GM21447 (cell line): ENCODE results near the gene AMPH.
"Not testable (repeated sequence)": the region's sequence is repeated elsewhere in the genome, so short reads cannot be mapped to it uniquely, and the experiment has no call there.

ENCODE experiments used
- ATAC-seq: cut with Tn5 transposase; IDR thresholded peaks from one replicate; pipeline ENCODE4 v1.9.1; 2021; ENCODE audit not compliant: unreplicated experiment

AMPH gene

DNA sequence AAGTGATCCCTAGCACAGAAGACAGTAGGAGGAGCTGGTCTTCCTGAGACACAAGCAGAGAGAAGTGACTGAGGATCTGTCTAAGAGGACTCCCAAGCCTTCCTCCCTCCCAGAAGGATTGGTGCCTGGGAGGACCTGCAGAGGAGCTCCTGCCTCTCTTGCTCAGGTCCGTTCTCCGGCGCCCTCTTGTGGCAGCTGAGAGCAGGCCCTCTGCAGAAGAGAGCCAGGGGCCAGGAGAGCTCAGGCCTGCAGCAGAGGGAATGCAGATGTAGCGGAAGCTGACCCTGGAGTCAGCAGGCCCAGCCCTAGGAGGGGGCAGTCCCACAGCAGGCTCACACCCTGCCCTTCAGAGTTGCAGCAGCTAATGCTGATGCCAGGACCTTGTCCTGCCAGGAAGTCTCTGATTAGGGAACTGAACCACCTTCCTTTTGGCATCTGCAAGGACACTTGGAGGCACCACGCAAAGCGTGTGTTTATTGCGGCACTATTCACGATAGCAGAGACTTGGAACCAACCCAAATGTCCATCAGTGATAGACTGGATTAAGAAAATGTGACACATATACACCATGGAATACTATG, 276.8 kb downstream of the AMPH start:
- not testable (repeated sequence) for ATAC-seq

GRCh38 chr7:38353431-38353881, 277.7 kb downstream of the AMPH start:
- not testable (repeated sequence) for ATAC-seq

DNA sequence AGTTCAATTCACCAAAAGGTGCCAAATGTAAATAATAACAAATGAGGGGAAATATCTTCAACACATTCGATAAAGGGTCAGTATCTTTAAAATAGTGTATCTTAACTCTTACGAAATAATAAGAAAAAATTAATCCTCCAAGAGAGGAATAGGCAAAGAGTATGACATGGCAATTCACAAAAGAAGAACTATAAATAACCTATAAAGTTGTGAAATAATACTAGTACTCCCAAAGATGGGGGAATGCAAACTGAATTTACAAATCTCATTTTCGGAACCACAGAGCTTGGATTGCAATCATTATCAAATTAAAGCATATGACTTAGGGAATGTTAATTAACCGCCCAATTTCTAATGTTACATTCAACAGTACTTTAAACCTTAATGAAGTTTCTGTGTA, 279.6 kb downstream of the AMPH start:
- ATAC-seq, result no peak

DNA sequence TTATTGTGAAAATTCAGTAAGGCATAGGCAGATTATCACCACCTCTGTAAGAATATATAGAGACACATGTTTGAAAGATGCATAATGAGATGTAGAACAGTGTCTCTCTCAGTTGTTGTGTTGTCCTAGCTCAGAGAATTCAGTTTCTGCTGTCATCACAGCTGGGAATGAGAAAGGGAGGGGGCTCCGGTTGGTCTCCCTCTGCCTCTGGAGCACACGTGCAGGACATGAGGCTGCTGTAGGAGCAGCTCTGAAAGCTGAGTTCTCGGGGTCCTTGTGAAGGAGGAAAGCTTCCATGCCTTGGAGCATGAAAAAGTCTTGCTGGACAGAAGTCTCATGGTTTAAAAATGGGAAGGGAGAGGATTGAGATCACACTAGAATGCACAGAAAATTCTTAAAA, 280.4 kb downstream of the AMPH start:
- not testable (repeated sequence) for ATAC-seq

GRCh38 chr7:38349869-38350583, 281.1 kb downstream of the AMPH start:
- ATAC-seq, result peak; percentile 79

GRCh38 chr7:38349126-38349795, 281.9 kb downstream of the AMPH start:
- peak; percentile 33 for ATAC-seq

DNA sequence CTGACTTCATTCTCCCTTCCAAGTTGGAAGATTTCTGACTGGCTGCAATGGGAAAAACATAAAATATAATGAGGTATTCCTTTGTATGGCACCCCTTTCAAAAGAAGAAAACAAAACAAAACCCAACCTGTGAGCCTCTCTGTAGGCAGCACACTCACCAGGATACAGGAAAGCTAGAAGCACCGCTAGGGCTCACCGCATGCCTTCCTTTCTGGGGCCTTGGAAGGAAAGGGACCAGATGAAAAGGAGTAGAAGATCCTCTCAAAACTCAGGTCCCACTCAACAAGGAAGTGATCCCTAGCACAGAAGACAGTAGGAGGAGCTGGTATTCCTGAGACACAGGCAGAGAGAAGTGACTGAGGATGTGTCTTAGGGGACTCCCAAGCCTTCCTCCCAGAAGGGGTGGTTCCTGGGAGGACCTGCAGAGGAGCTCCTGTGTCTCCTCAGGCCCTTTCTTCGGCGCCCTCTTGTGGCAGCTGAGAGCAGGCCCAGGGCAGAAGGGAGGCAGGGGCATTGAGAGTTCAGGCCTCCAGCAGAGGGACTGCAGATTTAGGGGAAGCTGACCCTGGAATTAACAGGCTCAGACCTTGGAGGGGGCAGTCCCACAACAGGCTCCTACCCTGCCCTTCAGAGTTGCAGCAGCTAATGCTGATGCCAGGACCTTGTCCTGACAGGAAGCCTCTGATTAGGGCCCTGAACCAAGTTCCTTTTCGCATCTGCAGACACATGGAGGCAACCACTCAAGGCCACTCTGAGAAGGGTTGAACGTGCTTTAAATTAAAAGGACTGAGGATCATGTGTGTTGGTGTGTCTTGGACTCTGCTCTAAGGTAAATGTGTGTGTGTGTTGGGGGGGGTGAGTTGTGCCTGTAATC, 285.6 kb downstream of the AMPH start:
- ATAC-seq, result peak; percentile 37

- peak; percentile 46 for ATAC-seq
Measured at GRCh38 chr7:38344741-38345140, 286.4 kb downstream of the AMPH start.

GRCh38 chr7:38342135-38342534, 289.0 kb downstream of the AMPH start:
- not testable (repeated sequence) for ATAC-seq

GRCh38 chr7:38341172-38341705, 289.9 kb downstream of the AMPH start:
- peak; percentile 41 for ATAC-seq

GRCh38 chr7:38339953-38340819, 291.0 kb downstream of the AMPH start:
- ATAC-seq, result no peak

DNA sequence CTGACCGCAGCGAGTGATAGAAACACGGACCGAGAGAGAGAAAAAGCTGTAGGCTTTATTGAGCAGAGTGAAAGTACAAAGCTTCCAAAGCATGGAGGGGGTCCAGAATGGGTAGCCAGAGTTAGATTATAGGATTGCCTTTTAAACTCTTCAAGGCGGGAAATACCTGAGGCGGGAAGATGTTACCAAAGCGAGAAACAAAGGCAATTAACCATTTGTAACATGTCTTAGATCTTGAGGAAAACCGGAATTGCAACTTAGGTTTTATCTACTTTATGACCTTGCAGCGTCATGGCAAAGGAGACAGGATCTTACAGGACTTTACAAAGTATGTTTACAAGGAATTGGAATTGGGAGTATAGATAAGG, 295.0 kb downstream of the AMPH start:
- not testable (repeated sequence) for ATAC-seq

DNA sequence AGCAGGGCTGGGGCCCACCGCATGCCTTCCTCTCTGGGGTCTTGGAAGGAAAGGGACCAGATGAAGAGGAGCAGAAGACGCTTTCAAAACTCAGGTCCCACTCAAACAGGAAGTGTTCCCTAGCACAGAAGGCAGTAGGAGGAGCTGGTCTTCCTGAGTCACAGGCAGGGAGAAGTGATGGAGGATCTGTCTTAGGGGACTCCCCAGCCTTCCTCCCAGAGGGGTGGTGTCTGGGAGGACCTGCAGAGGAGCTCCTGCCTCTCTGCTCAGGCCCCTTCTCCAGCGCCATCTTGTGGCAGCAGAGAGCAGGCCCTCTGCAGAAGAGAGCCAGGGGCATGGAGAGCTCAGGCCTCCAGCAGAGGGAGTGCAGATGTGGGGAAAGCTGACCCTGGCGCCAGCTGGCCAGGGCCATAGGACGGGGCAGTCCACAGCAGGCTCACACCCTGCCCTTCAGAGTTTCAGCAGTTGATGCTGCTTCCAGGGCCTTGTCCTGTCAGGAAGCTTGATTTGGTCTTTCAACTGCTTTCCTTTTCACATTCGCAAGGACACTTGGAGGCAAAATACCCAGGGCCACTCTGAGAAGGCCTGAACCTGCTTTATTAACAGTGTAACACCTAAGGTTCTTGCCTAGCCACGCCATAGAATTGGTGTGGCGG, 295.6 kb downstream of the AMPH start:
- peak; percentile 96 for ATAC-seq

DNA sequence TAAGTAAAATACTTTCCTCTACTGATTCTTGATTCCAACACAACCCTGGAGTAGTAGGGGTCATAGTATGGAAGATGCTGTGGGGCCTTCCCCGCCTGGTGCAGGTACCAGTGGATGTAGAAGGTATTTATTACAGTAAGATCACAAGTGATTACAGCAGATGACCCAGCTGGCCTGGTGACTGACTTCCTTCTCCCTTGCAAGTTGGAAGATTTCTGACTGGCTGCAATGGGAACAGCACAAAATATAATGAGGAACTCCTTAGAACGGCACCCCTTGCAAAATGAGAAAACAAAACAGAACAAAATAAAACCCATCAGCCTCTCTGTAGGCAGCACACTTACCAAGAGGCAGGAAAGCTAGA, 296.1 kb downstream of the AMPH start:
- ATAC-seq, result no peak

GRCh38 chr7:38334163-38334562, 297.0 kb downstream of the AMPH start:
- ATAC-seq, result no peak
